AG10803 (cell line): ENCODE results near the gene RRBP1.

Source experiments
- DNase-seq: peaks from one replicate; pipeline ENCODE4 v3.0.0; 2010; ENCODE audit warnings: low read depth
- H3K4me3 ChIP-seq: 2 replicates; pipeline ENCODE4 v1.5.1; 2011; ENCODE audit warnings: mild to moderate bottlenecking, low read length, control low read depth
- TF ChIP-seq, protein P1 (sequence below): conservative IDR thresholded peaks from 2 replicates; pipeline ENCODE4 v1.5.1; 2011; ENCODE audit warnings: mild to moderate bottlenecking, low read length, control low read depth, inconsistent platforms

The RRBP1 gene

DNA sequence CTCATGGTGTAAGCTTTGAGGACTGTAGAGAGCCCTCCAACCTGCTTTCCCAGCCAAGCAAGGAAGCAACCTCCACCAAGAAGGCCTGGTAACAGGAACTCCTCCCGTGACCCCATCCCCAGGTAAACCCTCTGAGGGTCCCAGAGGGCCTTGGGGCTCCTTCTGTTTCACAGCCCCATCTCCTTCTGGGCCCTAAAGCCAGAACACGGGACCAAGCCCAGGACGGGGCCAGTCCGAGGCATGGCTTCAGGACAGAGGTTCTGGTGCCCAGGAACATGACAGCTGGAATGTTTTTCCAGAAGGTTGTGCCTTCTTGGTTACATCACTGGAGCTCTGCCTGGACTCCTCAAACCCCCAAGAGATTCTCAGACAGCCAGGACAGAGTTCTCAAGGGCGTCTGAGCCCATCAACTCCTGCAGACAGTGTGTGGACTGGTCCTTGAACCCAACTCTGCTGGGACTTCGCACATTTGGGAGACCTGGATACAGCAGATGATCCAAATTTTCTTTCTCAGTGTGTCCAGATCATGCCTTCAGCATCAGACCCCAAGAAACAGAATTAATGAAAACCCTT, 43.1 kb downstream of the RRBP1 start:
- DNase-seq, result no peak
- TF ChIP-seq, protein P1, sequence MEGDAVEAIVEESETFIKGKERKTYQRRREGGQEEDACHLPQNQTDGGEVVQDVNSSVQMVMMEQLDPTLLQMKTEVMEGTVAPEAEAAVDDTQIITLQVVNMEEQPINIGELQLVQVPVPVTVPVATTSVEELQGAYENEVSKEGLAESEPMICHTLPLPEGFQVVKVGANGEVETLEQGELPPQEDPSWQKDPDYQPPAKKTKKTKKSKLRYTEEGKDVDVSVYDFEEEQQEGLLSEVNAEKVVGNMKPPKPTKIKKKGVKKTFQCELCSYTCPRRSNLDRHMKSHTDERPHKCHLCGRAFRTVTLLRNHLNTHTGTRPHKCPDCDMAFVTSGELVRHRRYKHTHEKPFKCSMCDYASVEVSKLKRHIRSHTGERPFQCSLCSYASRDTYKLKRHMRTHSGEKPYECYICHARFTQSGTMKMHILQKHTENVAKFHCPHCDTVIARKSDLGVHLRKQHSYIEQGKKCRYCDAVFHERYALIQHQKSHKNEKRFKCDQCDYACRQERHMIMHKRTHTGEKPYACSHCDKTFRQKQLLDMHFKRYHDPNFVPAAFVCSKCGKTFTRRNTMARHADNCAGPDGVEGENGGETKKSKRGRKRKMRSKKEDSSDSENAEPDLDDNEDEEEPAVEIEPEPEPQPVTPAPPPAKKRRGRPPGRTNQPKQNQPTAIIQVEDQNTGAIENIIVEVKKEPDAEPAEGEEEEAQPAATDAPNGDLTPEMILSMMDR, result no peak
- H3K4me3 ChIP-seq, result no peak overlapping the region

DNA sequence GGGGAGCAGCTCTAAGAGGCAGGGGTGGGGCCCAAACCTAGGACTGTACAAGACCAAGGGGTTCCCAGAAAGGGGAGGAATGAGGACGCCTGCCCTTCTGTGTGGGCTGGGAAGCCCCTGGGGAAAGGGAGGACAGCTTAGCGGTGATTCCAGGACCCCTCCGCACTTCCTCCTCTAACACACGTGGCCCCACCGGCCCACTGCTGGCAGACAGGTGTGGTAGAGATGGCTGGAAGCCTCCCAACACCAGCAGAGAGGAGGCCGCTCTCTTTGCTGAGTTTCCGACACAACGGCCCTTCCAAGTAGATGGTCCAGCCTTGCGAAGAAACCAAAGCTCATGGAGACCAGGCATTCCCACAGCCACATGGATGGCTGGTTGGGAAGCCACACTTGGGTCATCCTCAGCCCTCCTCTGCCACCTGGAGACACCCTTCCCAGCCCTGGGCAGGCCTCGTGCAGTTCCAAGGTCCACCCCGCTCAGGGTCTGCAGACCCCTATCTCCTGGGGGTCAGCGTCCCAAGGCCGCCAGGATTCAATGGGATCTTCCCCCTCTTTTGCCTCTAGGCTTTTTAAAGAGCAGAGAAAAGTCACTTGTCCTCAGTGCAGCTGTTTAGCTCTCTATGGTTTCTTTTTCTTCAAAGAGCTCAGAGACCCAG, 43.9 kb downstream of the RRBP1 start:
- no peak overlapping the region for H3K4me3 ChIP-seq
- TF ChIP-seq, protein P1, result no peak
- DNase-seq, result no peak

DNA sequence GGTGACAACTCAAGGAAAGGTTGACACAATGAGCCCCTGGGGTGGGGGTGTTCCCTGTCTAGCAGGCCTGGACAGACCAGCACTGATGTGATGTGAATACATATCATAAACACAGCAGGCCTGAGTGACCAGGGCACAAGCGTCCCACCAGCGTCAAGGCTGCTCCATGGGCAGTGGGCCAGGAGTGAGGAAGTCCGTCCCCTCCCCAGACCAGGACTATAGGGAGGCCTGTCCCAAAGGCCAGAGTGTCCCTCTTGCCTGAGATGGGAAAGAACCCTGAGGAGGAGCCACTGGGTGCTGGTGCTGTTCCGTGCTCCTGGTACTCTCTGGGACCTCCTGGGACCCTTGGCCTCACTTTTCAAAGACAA, 44.6 kb downstream of the RRBP1 start:
- TF ChIP-seq, protein P1, result no peak
- no peak overlapping the region for H3K4me3 ChIP-seq
- no peak for DNase-seq

DNA sequence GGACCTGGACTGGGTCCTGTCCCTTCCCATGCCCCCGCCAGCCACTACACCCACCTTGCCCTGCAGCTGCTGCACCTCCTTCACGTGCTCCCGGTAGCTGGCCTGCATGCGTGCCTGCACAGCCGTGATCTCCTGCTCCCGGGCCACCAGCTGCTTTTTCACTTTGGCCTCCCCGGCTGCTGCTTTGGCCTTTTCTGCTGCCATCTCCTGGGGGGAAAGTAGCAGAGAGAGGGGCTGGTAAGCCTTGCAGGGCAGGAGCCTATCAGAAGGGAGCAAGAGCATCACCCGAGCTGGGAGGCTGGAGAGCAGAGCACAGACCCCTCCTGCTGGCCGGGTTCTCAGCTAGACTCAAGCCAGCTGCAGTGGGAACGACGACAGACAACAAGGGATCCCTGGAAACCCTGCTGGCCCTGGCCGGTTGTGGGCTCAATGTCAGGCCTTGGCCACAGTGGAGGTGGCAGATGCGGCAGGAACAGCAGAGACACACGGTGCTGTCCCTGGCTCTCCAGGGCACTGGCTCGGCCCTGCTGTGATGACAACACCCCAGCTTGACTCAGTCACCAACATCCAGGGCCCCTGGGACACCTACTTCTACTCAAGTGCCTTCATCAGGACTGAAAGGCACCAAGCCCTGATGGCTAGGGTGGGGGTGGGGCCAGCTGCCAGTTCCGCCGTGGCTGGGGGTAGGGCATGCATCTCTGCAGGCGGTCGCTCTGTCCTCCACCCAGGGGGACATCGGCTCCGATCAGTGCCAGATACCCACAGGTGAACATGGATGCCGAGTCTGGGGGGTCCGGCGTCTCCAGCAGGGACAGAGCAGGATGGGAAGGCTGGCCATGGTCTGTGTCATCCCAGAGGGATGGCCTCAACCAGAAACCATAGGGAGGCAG, 45.3 kb downstream of the RRBP1 start:
- no peak for DNase-seq
- H3K4me3 ChIP-seq, result no peak overlapping the region
- TF ChIP-seq, protein P1, result no peak; the same call in 1 of the 2 replicates

DNA sequence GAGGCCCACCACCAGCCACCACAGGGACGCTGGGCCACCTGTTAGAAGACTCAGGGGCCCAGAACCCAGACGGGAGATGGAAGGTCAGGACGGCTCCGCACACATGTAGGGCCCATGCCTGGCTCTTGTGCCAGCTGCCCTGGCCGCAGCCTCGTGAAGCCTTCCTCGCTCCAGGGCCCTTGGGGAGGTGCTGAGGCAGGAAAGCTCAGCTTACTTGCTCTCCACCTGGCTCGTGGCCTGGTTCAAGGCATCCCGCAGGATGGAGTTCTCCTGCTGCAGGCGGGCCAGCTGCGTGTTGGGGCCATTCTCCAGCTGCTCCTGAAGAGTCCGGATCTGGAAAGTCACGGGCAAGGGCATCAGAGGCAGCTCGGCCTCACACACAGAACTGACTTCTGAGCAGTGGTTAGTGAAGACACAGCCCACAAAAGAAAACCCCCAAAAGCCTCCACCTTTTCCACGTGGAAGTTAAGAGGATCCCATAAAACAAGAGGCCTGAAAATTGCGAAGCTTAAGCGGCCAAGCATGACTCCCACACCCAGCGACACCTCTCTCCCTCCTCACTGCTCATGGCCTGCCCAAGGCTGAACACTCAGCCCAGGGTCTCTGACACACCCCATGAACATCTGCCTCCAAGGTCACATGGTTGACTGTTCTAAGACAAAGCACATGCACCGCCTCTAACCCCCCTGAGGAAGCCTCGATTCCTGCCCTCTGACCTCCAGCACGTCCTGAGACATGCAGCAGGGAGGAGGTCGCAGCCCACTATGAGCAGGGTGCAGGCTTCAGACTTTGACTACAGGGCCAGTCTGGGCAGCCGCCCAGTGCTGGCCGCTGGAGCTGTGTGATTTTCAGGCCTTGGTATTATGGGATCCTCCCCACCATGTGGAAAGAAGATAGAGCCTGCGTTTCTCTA, 46.5 kb downstream of the RRBP1 start:
- no peak for DNase-seq

DNA sequence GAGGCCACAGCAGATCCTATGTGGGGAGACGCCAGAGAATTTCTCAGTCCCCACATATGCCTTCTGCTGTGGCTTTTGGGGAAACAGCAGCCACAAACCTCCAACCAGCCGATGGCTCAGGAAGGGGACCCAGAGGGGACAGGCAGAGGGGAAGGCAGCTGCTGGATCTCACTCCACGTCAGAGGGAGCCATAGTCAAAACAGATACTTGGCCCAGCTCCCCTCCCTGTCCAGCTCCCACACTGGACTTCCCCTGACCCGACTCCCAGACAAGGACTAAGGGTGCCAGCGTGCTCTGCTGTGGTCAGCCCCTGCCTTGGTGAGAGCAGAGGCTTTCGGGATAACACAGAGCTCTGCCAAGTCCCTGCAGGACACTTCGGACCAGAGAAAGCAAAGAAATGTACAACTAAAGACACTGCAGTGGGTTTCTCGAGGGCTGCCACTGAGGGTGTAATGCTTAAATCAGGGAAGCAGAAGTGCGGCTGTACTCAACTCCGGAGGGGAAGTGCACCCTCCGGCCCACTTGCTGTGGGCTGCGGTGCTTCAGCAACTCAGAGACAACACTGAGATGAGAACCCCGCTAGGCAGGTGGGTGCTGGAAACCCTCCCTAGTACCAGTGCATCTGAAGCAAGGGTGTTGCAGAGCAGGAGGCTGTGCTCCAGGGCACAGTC, 47.2 kb downstream of the RRBP1 start:
- no peak overlapping the region for H3K4me3 ChIP-seq
- DNase-seq, result no peak
- TF ChIP-seq, protein P1, result no peak

More for the DNA sequence above, 46.5 kb downstream of the RRBP1 start:
- TF ChIP-seq, protein P1, result no peak
- H3K4me3 ChIP-seq, result no peak overlapping the region
